ENCODE results near the gene CALD1.

Gene CALD1

GRCh38 chr7:134932707-134933370, 153.4 kb downstream of the CALD1 start:
- no peaks in the 10 kb centered on the region for H3K4me1 ChIP-seq (ENCODE audit: insufficient read depth, low read length, poor library complexity, severe bottlenecking)
- H2AFZ ChIP-seq (ENCODE audit: low read length): no peak overlapping the region
- no peaks in the 10 kb centered on the region for H3K27me3 ChIP-seq (ENCODE audit: insufficient read depth, low read length, poor library complexity, severe bottlenecking)
- H3F3A ChIP-seq (ENCODE audit: low read depth): no peaks in the 10 kb centered on the region
- H3K4me2 ChIP-seq (ENCODE audit: low read depth, low read length, poor library complexity, severe bottlenecking): no peak overlapping the region
- no peaks in the 10 kb centered on the region for H4K20me1 ChIP-seq (ENCODE audit: insufficient read depth, low read length, poor library complexity, severe bottlenecking)
- no peaks in the 10 kb centered on the region for H3K79me2 ChIP-seq (ENCODE audit: insufficient read depth, low read length)
- H3K36me3 ChIP-seq (ENCODE audit: insufficient read depth, low read length): no peaks in the 10 kb centered on the region
- no peak overlapping the region for H3K9ac ChIP-seq (ENCODE audit: low read depth, low read length, poor library complexity, severe bottlenecking)
- H3K9me2 ChIP-seq (replicated peaks; ENCODE audit: low read depth, low read length): no peaks in the 10 kb centered on the region
- no peak for TF ChIP-seq EZH2phosphoT487 (IDR thresholded peaks at IDR 0.05; ENCODE audit: borderline replicate concordance)
- H3K4me3 ChIP-seq (ENCODE audit: low read length, poor library complexity, severe bottlenecking): no peak overlapping the region
- H3K9me3 ChIP-seq (ENCODE audit: insufficient read depth, low read depth, low read length): no peaks in the 10 kb centered on the region

GRCh38 chr7:134933460-134934068, 154.1 kb downstream of the CALD1 start:
- Histone ChIP-seq H4K20me1 (ENCODE audit: insufficient read depth, low read length, poor library complexity, severe bottlenecking) (no peaks in the 10 kb centered on the region), H3K27me3 (ENCODE audit: insufficient read depth, low read length, poor library complexity, severe bottlenecking) (no peaks in the 10 kb centered on the region), H3K4me2 (ENCODE audit: low read depth, low read length, poor library complexity, severe bottlenecking) (no peak overlapping the region), H3K36me3 (ENCODE audit: insufficient read depth, low read length) (no peaks in the 10 kb centered on the region), H3K9me2 (replicated peaks; ENCODE audit: low read depth, low read length) (no peaks in the 10 kb centered on the region), H3K4me3 (ENCODE audit: low read length, poor library complexity, severe bottlenecking) (no peak overlapping the region), H3K9me3 (ENCODE audit: insufficient read depth, low read depth, low read length) (no peaks in the 10 kb centered on the region), H3K79me2 (ENCODE audit: insufficient read depth, low read length) (no peaks in the 10 kb centered on the region), H3K9ac (ENCODE audit: low read depth, low read length, poor library complexity, severe bottlenecking) (no peak overlapping the region), H3F3A (ENCODE audit: low read depth) (no peaks in the 10 kb centered on the region), H2AFZ (ENCODE audit: low read length) (no peak overlapping the region), H3K4me1 (ENCODE audit: insufficient read depth, low read length, poor library complexity, severe bottlenecking) (no peaks in the 10 kb centered on the region)
- TF ChIP-seq, protein P1, sequence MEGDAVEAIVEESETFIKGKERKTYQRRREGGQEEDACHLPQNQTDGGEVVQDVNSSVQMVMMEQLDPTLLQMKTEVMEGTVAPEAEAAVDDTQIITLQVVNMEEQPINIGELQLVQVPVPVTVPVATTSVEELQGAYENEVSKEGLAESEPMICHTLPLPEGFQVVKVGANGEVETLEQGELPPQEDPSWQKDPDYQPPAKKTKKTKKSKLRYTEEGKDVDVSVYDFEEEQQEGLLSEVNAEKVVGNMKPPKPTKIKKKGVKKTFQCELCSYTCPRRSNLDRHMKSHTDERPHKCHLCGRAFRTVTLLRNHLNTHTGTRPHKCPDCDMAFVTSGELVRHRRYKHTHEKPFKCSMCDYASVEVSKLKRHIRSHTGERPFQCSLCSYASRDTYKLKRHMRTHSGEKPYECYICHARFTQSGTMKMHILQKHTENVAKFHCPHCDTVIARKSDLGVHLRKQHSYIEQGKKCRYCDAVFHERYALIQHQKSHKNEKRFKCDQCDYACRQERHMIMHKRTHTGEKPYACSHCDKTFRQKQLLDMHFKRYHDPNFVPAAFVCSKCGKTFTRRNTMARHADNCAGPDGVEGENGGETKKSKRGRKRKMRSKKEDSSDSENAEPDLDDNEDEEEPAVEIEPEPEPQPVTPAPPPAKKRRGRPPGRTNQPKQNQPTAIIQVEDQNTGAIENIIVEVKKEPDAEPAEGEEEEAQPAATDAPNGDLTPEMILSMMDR (conservative IDR thresholded peaks at IDR 0.05; ENCODE audit: low read length): no peak
- TF ChIP-seq EZH2phosphoT487 (IDR thresholded peaks at IDR 0.05; ENCODE audit: borderline replicate concordance): no peak

GRCh38 chr7:134935701-134936100, 156.3 kb downstream of the CALD1 start:
- H3K9me2 ChIP-seq (replicated peaks; ENCODE audit: low read depth, low read length): no peaks in the 10 kb centered on the region
- no peak overlapping the region for H3K4me3 ChIP-seq (ENCODE audit: low read length, poor library complexity, severe bottlenecking)
- no peaks in the 10 kb centered on the region for H3F3A ChIP-seq (ENCODE audit: low read depth)
- H2AFZ ChIP-seq (ENCODE audit: low read length): no peak overlapping the region
- H3K36me3 ChIP-seq (ENCODE audit: insufficient read depth, low read length): no peaks in the 10 kb centered on the region
- H3K79me2 ChIP-seq (ENCODE audit: insufficient read depth, low read length): no peaks in the 10 kb centered on the region
- H3K27me3 ChIP-seq (ENCODE audit: insufficient read depth, low read length, poor library complexity, severe bottlenecking): no peaks in the 10 kb centered on the region
- H3K9ac ChIP-seq (ENCODE audit: low read depth, low read length, poor library complexity, severe bottlenecking): no peak overlapping the region
- H3K4me1 ChIP-seq (ENCODE audit: insufficient read depth, low read length, poor library complexity, severe bottlenecking): no peaks in the 10 kb centered on the region
- no peaks in the 10 kb centered on the region for H4K20me1 ChIP-seq (ENCODE audit: insufficient read depth, low read length, poor library complexity, severe bottlenecking)
- no peak for TF ChIP-seq EZH2phosphoT487 (IDR thresholded peaks at IDR 0.05; ENCODE audit: borderline replicate concordance)
- TF ChIP-seq, protein P1 (conservative IDR thresholded peaks at IDR 0.05; ENCODE audit: low read length): no peak
- no peaks in the 10 kb centered on the region for H3K9me3 ChIP-seq (ENCODE audit: insufficient read depth, low read depth, low read length)
- H3K4me2 ChIP-seq (ENCODE audit: low read depth, low read length, poor library complexity, severe bottlenecking): no peak overlapping the region

Measured in Loucy (cell line).